Hypothalamus (tissue), 51 donors: ENCODE results near the gene ANXA5.

Source experiments
- DNase-seq, 51 donors: peaks; one replicate each; lab custom pipeline; 2025; lab: John Stamatoyannopoulos, UW

Gene ANXA5

GRCh38 chr4:121712001-121712651 is 15.3 kb upstream of the ANXA5 start:
- no peak for DNase-seq

- DNase-seq: peak in 48 of 51 donors; percentile 3 to 79 (median 30)
Measured at GRCh38 chr4:121711263-121712000, 14.7 kb upstream of the ANXA5 start.

GRCh38 chr4:121709766-121710405 is 13.1 kb upstream of the ANXA5 start:
- no peak for DNase-seq

- no peak for DNase-seq
Measured at GRCh38 chr4:121707344-121707743, 10.6 kb upstream of the ANXA5 start.

- no peak for DNase-seq
Measured at GRCh38 chr4:121706595-121707021, 9.8 kb upstream of the ANXA5 start.

GRCh38 chr4:121705521-121705920 is 8.7 kb upstream of the ANXA5 start:
- DNase-seq: no peak

- DNase-seq: no peak
Measured at GRCh38 chr4:121702136-121702535, 5.4 kb upstream of the ANXA5 start.

GRCh38 chr4:121701263-121701662 is 4.5 kb upstream of the ANXA5 start:
- DNase-seq: no peak

GRCh38 chr4:121698236-121698671 is 1.5 kb upstream of the ANXA5 start:
- peak in 4 of 51 donors; percentile 0 to 5 (median 2) for DNase-seq

GRCh38 chr4:121697564-121697963 is 784 bp upstream of the ANXA5 start:
- DNase-seq: no peak

GRCh38 chr4:121696170-121696580 is 605 bp downstream of the ANXA5 start:
- peak; percentile 2 to 76 (median 52) for DNase-seq

GRCh38 chr4:121693886-121694285 is 2.9 kb downstream of the ANXA5 start:
- no peak for DNase-seq

GRCh38 chr4:121693450-121693849 is 3.3 kb downstream of the ANXA5 start:
- DNase-seq: no peak

GRCh38 chr4:121692261-121692660 is 4.5 kb downstream of the ANXA5 start:
- DNase-seq: no peak

- DNase-seq: no peak
Measured at GRCh38 chr4:121690001-121690400, 6.8 kb downstream of the ANXA5 start.

GRCh38 chr4:121688701-121689100 is 8.1 kb downstream of the ANXA5 start:
- no peak for DNase-seq

GRCh38 chr4:121688261-121688660 is 8.5 kb downstream of the ANXA5 start:
- no peak for DNase-seq

- DNase-seq: no peak
Measured at GRCh38 chr4:121686255-121686654, 10.5 kb downstream of the ANXA5 start.

- no peak for DNase-seq
Measured at GRCh38 chr4:121685257-121685656, 11.5 kb downstream of the ANXA5 start.

GRCh38 chr4:121684561-121684960 is 12.2 kb downstream of the ANXA5 start:
- no peak for DNase-seq

- no peak for DNase-seq
Measured at GRCh38 chr4:121684016-121684415, 12.8 kb downstream of the ANXA5 start.

GRCh38 chr4:121680571-121680970 is 16.2 kb downstream of the ANXA5 start:
- no peak for DNase-seq
